ENCODE measurements around the gene ZFP91. TPM values are rescaled to one million over a fixed set of nuclear protein-coding genes. Genes with fewer than 3 reads are reported as not detected.

ZFP91 gene
- polyA plus RNA-seq, 1 donor from 2014 or later, result 32.7 TPM

DNA sequence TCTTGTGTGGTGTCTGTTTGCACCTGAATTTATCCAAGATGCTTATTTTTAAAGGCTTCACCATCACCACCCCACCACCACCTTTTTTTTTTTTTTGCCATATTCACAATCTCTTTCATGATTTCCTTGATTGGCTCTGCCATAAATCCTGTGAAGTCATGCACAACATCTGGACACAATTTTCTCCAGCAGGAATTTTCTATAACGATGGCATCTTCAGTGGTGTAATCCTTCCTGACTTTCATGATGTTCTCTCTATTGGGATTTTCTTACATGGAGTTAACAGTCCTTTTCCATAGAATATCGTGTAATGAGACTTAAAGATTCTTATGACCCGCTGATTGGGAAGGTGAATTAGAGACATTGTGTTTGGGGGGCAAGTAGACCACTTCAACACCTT lies 17.8 kb downstream of the ZFP91 start:
- Histone ChIP-seq H3K9me2 (ENCODE audit: insufficient read depth, low read length) (no peaks in the 10 kb centered on the region), H3K36me3 (ENCODE audit: insufficient read depth, low read length) (peaks cover 6% of the 10 kb centered on the region), H3K27me3 (ENCODE audit: insufficient read depth, low read depth, low read length) (no peaks in the 10 kb centered on the region), H3K4me2 (ENCODE audit: low read length) (no peak overlapping the region), H3K79me2 (replicated peaks; ENCODE audit: insufficient read depth, low read length) (peaks cover 46% of the 10 kb centered on the region), H3K9ac (ENCODE audit: low read length) (no peak overlapping the region), H3K9me3 (ENCODE audit: low read length) (no peaks in the 10 kb centered on the region), H3K4me3 (ENCODE audit: low read length) (no peak overlapping the region), H2AFZ (ENCODE audit: low read depth, low read length) (no peak overlapping the region), H3F3A (ENCODE audit: insufficient read depth, low read length, poor library complexity, severe bottlenecking) (no peaks in the 10 kb centered on the region), H3K27ac (ENCODE audit: low read length) (no peak overlapping the region), H4K20me1 (ENCODE audit: insufficient read depth) (no peaks in the 10 kb centered on the region)
- TF ChIP-seq POLR2AphosphoS5 (IDR thresholded peaks at IDR 0.05) (no peak), SMC3 (conservative IDR thresholded peaks at IDR 0.05; ENCODE audit: poor library complexity) (no peak), TAF1 (IDR thresholded peaks at IDR 0.05; ENCODE audit: low read depth) (no peak), EP300 (conservative IDR thresholded peaks at IDR 0.05; ENCODE audit: poor library complexity, severe bottlenecking) (no peak), RAD21 (conservative IDR thresholded peaks at IDR 0.05) (no peak), EZH2 (IDR thresholded peaks at IDR 0.05; ENCODE audit: borderline replicate concordance, insufficient read depth, low read length, poor library complexity, severe bottlenecking) (no peak), MXI1 (conservative IDR thresholded peaks at IDR 0.05; ENCODE audit: poor library complexity, severe bottlenecking) (no peak)
- TF ChIP-seq, protein P1, sequence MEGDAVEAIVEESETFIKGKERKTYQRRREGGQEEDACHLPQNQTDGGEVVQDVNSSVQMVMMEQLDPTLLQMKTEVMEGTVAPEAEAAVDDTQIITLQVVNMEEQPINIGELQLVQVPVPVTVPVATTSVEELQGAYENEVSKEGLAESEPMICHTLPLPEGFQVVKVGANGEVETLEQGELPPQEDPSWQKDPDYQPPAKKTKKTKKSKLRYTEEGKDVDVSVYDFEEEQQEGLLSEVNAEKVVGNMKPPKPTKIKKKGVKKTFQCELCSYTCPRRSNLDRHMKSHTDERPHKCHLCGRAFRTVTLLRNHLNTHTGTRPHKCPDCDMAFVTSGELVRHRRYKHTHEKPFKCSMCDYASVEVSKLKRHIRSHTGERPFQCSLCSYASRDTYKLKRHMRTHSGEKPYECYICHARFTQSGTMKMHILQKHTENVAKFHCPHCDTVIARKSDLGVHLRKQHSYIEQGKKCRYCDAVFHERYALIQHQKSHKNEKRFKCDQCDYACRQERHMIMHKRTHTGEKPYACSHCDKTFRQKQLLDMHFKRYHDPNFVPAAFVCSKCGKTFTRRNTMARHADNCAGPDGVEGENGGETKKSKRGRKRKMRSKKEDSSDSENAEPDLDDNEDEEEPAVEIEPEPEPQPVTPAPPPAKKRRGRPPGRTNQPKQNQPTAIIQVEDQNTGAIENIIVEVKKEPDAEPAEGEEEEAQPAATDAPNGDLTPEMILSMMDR (IDR thresholded peaks at IDR 0.05; ENCODE audit: poor library complexity, severe bottlenecking), result no peak
- TF ChIP-seq, protein P2, sequence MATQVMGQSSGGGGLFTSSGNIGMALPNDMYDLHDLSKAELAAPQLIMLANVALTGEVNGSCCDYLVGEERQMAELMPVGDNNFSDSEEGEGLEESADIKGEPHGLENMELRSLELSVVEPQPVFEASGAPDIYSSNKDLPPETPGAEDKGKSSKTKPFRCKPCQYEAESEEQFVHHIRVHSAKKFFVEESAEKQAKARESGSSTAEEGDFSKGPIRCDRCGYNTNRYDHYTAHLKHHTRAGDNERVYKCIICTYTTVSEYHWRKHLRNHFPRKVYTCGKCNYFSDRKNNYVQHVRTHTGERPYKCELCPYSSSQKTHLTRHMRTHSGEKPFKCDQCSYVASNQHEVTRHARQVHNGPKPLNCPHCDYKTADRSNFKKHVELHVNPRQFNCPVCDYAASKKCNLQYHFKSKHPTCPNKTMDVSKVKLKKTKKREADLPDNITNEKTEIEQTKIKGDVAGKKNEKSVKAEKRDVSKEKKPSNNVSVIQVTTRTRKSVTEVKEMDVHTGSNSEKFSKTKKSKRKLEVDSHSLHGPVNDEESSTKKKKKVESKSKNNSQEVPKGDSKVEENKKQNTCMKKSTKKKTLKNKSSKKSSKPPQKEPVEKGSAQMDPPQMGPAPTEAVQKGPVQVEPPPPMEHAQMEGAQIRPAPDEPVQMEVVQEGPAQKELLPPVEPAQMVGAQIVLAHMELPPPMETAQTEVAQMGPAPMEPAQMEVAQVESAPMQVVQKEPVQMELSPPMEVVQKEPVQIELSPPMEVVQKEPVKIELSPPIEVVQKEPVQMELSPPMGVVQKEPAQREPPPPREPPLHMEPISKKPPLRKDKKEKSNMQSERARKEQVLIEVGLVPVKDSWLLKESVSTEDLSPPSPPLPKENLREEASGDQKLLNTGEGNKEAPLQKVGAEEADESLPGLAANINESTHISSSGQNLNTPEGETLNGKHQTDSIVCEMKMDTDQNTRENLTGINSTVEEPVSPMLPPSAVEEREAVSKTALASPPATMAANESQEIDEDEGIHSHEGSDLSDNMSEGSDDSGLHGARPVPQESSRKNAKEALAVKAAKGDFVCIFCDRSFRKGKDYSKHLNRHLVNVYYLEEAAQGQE (IDR thresholded peaks at IDR 0.05; ENCODE audit: borderline replicate concordance), result no peak

DNA sequence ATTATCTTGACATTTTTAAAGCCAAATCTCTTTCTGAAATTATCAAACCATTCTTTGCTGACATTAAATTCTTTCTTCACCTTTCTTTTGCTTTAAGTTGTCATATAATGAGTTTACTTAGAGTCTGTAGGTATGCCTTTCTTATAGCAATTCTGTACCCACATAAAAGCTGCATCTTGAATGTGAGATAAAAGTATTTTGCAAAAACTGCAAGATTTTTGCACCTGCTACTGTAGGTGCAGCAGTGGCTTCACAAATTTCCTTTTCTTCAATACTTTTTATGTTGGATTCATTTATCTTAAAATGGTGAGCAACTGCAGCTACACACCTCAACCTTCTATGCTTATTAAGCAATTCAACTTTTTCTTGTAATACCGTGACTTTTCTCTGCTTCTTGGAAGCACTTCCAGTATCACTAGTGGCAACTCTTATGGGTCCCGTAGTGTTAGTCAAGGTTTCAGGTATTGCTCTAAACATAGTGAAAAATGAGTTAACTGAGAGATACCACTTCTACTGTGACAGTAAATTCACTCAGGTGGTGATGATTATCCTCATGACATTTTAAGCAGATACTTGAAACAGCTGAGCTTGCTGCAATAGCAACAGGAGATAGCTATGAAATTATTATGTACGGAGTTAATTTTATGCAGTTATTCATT lies 18.8 kb downstream of the ZFP91 start:
- Histone ChIP-seq H3K36me3 (ENCODE audit: insufficient read depth, low read length) (peaks cover 6% of the 10 kb centered on the region), H3K9ac (ENCODE audit: low read length) (no peak overlapping the region), H3K9me2 (ENCODE audit: insufficient read depth, low read length) (no peaks in the 10 kb centered on the region), H3K27ac (ENCODE audit: low read length) (no peak overlapping the region), H2AFZ (ENCODE audit: low read depth, low read length) (no peak overlapping the region), H3K4me2 (ENCODE audit: low read length) (no peak overlapping the region), H3K4me3 (ENCODE audit: low read length) (no peak overlapping the region), H4K20me1 (ENCODE audit: insufficient read depth) (no peaks in the 10 kb centered on the region), H3F3A (ENCODE audit: insufficient read depth, low read length, poor library complexity, severe bottlenecking) (no peaks in the 10 kb centered on the region), H3K9me3 (ENCODE audit: low read length) (no peaks in the 10 kb centered on the region), H3K27me3 (ENCODE audit: insufficient read depth, low read depth, low read length) (no peaks in the 10 kb centered on the region), H3K79me2 (replicated peaks; ENCODE audit: insufficient read depth, low read length) (peaks cover 47% of the 10 kb centered on the region)
- TF ChIP-seq MXI1 (conservative IDR thresholded peaks at IDR 0.05; ENCODE audit: poor library complexity, severe bottlenecking), result no peak
- TF ChIP-seq EZH2 (IDR thresholded peaks at IDR 0.05; ENCODE audit: borderline replicate concordance, insufficient read depth, low read length, poor library complexity, severe bottlenecking), result no peak
- no peak for TF ChIP-seq POLR2AphosphoS5 (IDR thresholded peaks at IDR 0.05)
- no peak for TF ChIP-seq TAF1 (IDR thresholded peaks at IDR 0.05; ENCODE audit: low read depth)
- no peak for TF ChIP-seq EP300 (conservative IDR thresholded peaks at IDR 0.05; ENCODE audit: poor library complexity, severe bottlenecking)

All from neural cell (in vitro differentiated cells).